HG02870 (cell line): ENCODE results near the gene MYADML2.
A peak's percentile ranks its signal among the peaks of the same experiment; 100 is the strongest.

ENCODE experiments used
- ATAC-seq: cut with Tn5 transposase; IDR thresholded peaks from one replicate; pipeline ENCODE4 v1.9.1; 2021; ENCODE audit warnings: mild to moderate bottlenecking, moderate library complexity; ENCODE audit not compliant: unreplicated experiment

Gene MYADML2

DNA sequence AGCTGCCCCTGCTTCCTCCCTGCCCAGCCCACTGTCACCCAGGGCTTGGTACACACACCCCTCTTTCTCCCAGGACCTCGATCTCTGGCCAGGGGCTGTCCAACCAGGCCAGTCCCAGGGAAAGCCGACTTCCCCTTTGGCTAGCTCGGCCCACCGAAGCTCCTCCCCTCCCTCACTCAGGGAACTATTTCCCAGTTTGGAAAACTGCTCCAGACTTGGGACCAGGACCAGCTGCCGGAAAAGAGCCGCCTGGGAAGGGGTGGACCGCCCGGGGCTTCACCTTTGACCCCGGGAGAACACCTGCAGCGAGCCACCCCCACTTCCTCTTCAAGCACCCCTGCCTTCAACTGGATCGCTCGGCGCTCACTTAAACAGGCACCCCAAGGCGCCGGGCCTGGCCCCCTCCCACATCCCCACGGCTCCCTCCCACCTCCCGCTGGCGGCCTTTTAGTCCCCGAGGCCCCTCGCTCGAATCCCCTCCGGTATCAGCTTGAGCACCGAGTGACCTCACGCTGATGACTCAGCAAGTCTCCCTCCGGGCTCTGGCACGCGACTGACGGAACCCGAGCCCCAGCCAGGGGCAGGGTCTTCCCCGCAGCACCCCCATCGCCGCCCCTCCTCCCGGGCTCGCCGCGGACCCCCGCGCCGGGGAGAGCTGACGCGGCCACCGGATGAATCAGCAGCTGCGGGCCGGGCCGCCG is 20.4 kb downstream of the MYADML2 start:
- ATAC-seq, result no peak

DNA sequence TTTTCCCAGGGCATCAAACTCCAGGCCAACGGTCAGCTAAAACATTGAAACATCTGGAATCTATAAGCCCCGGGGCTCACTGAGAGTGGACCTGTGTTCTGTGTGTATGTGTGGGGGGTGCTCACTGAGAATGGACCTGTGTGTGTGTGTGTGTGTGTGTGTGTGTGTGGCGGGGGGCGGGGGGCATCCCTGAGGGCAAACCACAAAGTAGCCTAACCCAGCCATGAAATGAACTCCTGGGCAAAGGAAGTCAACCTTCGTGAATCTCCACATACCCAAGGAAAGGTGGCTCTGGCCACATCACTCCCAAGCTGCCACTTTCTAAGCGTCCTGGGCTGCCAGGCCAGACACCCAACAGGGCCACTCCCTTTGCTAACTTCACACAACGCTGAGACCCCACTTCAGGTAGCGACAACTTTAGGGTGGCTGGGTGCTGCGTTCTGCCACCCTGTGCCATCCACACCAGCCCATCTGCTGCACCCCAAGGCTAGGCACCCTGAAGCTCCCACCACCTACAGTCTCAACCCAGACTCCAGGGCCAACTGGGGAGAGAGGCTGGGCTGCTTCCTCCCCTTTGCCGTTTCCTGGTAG is 21.1 kb downstream of the MYADML2 start:
- ATAC-seq, result no peak

DNA sequence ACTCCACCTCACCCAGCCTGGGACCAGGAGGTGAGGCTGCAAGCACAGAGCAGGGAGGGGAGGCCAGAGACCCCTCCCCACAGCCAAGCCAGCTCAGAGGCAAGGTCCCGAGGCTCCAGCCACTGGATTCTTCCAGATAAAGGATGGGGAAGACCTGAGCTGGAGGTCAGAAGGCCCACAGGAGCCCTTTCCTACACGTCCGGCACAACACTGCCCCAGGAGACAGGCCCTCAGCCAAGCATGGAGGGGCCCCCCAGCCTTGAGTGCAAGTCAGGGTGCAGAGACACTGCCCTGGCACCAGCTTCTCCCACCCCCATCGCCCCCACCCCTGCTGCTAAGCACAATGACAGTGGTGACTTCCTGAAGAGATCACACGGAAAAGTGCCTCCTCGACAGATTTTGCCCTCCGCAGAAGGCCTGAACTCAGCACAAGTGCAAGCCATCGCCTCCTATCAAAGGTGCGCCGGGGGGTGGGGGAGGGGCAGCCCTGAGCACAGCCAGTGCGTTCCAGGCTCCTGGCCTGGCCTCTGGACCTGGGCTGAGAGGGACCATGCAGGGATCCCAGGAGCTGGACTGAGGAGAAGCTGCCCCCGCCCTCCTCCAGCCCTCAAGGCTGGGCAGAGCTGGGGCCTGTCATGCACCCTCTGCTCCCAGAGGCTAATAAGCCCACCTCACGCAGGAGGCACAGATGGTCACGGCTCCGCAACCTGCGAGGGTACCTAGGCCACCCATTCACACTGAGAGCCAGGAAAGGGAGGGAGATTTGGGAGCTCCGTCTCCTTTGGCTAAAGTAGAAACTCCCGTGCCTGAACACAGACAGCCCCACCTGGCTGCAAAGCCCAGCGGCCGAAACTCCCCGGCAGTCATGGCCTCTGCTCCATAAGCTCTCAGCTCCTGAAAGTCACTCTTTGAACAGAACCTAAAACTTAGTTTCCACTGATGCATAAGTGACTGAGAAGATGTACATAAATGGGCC is 22.2 kb downstream of the MYADML2 start:
- ATAC-seq, result no peak

DNA sequence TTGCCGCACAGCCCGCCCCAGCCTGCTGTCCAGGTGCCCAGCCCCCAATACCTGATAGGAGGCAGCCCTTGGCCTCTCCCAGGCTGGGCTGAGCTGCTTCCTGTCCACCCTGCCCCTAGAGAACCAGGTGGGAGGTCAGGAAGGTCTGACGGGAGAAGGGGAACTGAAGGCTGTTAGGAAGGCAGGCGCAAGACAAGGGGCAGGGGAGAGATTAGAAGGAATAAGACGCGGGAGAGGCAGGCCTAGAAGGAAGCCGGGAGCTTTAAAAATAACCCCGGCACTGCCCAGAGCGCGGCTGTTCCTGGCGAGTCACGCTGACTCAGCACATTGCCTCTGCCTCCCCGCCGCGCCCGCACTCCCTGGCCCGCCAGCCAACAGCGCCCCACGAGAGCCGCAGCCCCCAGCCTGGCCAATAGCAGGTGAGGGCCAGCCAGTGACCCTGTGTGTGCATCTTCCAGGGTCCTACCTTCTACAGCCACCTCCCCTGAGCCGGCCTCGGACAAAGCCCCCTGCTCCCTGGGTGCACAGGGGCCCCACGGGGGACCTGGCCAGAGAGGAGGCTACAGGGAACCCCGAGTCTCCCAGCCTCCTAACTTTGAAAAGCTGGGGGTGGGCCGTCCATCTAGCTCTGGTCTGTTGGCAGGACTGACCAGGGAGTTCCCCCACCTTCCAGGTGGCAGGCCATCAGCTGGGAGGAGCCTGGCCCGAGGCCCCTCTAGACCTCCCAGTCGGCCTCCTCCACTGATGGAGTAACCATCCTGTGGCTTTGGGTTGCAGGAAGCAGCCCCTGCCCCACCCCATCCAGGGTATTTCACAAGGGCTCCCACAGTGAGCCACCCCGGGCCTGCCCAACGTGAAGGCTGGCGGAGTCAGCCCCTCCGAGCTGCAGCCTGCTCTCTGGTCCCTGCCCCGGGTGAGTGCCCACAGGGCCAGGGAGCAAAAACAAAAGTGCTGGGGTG is 23.5 kb downstream of the MYADML2 start:
- no peak for ATAC-seq

DNA sequence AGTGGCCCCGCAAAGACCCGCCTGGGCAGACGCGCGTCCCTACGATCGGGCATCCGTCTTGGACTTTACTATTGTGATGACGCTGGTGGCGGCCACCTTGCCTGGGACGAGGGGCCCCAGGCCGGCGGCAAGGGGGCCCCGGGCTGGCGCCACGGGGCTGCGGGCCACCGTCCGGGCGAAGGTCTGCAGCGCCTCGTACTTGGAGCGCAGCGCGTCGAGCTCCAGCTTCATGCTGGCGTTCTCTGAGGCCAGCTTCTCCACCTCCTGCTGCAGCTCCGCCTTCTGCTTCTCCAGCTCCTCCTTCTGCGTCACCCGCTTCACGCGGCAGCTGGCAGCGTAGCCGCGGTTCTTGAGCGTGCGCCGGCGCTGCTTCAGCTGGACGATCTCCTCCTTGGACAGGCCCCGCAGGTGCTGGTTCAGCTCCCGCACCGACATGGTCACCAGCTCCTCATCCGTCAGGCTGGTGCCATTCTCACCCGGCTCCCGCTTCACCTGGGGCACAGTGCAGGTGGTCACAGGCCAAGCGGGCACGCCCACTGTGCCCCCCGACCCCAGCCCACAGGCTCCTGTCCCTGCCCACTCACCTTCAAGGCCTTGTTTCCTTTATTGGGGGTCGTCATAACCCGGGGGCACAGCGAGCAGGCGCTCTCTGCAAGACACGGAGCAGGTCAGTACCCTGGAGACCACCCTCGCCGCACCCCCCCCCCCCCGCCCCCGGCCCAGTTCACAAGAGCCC is 24.3 kb downstream of the MYADML2 start:
- no peak for ATAC-seq

DNA sequence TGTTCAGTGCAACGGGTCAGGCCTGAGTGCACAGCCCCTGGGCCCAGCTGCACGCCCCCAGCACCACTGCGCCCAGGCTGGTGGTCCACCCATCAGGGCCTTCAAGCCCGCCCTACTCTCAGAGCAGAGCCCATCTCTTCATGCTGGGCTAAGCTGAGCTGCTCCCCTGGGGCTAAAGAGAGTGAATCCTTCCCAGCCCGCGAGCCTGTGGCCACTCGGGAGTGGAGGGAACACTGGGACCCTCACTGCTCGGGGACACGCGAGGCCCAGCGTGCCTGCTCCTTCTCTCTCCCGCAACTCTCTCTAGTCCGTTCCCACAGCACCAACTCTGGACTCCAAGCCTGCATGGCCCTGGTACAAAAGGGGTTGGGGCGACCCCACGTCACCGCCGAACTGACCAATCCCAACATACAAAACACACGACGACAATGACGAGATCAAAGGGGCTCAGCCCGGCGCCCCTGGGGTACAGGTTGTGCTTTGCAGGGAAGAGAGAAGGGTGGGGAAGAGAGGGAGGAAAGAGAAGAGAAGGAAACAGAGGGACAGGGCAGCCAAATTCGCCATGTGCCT is 25.0 kb downstream of the MYADML2 start:
- ATAC-seq, result no peak

DNA sequence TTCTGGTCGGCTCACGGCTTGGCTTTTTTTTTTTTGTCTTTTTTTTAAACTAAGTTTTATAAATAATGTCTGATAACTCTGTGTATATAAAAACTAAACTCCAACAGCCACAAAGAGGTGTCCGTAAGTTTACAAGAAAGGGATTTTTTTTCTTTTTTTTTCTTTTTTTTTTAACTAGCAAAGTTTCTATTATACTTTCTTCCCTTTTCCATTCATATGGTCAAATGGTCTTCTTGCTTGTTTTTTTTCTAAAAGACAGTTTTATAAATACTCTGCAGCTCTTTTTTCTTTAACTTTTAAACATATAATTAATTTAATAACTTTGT is 25.5 kb downstream of the MYADML2 start:
- ATAC-seq, result no peak

DNA sequence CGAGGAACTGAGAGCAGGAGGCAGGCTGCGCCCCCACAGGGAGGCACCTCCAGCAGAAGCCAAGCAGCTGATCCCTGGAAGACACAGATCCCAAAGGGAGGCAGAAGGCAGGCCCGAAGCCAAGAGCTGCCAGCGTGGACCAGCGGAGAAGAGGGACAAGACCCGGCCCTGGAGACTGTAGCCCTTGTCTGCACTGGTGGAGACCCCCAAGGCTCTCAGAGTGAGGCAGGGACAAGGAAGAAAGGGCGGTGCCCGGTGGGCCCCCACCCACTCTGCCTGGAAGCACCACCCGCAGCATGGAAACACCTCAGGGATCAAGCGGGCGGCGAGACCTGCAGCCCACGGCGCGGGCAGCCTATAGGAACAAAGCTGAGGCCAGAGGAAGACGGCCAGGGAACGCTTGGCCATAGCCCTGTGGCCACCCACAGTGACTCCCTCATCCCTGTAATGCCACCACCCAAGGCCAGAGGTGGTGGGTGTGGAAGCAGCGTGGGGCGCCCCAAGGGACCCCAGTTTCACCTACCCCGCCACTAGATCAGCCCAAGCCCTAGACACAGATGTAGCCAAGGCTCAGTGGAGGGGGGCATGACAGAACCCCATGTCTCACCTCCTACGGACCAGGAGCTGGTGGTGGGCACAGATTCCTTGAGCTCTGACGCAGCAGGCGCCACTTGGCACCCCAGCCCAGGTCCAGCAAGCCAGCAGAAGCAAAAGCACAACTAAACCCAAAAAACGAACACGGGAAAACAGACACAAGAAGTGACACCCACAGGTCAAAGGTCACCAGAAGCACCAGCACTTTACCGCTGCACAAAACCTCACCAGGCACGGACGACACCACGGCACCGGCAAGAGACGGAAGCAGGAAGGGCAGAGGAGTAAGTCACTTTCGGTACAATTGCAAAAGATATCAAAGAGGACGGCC is 26.2 kb downstream of the MYADML2 start:
- ATAC-seq, result no peak

DNA sequence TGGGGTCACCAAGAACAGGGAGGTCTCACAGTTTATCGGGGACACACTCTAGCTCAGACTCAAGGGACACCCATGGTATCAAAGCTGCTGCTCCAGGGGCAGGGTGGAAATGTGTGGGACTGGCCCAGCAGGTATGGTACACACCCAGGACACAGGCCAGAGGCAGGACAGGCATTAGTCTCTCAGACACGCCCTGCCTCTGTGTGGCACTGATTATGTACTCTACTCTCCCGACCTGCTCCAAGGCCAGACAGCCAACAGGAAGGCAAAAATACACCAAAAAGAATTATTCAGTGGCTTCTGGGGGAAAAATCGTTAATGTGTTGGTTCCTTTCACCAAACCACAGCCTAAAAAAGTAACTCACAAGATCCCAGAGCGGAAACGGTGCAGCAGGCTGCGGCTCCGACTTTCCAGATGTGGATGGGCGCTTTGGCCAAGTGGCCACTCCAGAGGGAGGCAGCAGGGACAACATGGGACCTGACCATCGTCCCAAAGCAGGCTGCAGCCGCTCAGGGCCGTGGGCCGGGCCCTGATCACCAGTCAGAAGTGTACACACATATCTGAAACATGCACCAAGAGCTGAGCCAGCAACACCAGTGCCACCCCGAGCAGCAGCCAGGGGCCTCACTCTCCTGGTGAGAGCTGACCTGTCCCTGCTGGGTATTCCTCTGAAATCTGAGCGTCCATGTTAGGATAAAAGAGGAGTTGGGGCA is 28.0 kb downstream of the MYADML2 start:
- no peak for ATAC-seq

DNA sequence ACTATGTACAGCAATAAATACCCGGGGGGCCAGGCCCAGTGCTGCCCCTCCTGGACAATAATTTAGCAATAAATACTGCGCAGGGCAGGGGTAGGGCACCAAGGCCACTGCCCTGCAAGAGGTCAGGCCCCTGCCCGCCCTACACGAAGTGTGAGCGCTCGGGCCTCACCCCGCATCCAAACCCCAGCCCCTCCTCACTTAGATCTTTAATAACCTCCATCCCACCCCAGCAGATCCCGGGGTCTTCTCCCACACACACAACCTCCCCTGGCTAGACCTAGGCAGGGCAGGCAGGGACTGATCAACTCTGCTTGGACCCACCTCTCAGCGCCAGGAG is 28.7 kb downstream of the MYADML2 start:
- ATAC-seq, result peak; percentile 7

DNA sequence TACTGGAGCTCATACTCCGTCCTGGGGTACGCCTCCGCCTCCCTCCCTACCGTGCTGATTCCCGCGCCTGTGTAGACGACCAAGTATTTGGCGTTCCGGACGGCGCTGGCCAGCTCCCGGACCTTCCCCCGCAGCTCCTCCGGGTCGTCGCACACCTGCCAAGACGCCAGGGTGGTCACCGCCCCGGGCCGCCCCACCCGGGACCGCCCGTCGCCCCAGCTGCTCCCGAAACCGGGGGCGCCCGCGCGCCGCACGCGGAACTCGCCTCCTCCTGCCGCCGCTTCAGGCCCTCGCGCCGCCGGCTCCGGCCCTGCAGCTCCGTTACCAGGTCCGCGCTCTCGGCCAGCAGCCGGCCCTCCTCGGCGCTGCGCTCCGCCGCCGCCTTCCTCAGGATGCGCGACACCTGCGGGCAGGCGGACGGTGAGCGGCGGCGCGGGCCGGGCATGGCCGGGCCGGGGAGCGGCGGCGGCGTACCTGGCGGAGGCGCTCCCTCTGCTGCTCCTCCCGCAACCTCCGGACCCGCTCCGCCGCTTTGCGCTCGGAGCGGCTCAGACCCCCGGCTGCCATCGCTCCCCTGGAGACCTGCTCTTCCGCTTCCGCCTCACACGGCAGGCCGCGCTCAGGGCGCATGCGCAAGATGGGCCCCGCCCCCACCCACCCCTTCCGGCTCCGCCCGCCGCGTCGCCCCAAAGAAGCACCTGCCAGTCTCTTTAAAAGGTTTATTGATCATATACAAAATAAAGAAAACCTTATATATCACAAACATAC is 29.3 kb downstream of the MYADML2 start, which contains the start of gene SIRT7:
Gene SIRT7 (minus strand): TSS at position 612 of the 768 bp plus-strand sequence. CDS start 45 bp downstream, at position 567.
- ATAC-seq, result peak; percentile 54

DNA sequence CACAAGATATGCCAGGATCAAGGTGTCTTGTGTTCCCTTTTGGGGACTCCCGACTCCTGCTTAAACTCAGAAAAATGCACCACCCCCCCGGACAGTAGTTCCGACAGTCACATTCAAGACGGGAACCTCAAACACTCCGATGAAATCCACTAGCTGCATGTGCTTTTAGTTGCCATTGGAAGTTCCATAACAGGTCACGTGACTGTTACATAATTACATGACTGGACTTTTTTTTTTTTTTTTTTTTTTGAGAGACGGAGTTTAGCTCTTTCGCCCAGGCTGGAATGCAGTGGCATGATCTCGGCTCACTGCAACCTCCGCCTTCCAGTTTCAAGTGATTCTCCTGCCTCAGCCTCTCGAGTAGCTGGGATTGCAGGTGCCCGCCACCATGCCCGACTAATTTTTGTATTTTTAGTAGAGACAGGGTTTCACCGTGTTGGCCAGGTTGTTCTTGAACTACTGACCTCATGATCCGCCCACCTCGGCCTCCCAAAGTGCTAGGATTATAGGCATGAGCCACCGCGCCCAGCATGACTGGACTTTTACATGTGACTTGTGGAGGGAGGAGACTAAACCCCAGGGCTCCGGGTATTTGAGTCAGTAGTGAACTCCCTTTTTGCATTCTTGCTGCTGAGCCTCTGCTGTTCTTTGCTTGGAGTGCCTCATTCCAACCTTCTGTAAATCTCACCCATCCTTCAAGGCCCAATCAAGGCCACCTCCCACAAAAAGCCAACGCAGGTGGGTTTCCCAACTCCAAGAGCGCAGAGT is 30.6 kb downstream of the MYADML2 start:
- no peak for ATAC-seq

DNA sequence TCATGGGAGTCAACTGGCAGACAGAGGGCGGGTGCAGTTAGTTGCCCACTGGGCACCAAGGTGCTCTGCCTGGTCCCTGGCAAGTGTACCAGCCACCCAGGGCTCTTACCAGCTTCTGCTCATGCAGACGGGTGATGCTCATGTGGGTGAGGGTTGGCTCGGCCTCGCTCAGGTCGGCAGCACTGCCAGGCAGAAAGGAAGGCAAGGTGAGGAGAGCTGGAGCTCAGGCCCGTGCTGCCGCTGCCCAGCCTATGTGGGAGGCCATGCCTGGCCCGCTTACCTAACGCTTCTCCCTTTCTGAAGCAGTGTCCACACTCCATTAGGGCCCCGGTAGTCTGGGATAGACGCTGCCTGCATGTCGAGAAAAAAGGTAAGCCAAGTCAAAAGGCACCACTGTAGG is 31.7 kb downstream of the MYADML2 start:
- ATAC-seq, result no peak

DNA sequence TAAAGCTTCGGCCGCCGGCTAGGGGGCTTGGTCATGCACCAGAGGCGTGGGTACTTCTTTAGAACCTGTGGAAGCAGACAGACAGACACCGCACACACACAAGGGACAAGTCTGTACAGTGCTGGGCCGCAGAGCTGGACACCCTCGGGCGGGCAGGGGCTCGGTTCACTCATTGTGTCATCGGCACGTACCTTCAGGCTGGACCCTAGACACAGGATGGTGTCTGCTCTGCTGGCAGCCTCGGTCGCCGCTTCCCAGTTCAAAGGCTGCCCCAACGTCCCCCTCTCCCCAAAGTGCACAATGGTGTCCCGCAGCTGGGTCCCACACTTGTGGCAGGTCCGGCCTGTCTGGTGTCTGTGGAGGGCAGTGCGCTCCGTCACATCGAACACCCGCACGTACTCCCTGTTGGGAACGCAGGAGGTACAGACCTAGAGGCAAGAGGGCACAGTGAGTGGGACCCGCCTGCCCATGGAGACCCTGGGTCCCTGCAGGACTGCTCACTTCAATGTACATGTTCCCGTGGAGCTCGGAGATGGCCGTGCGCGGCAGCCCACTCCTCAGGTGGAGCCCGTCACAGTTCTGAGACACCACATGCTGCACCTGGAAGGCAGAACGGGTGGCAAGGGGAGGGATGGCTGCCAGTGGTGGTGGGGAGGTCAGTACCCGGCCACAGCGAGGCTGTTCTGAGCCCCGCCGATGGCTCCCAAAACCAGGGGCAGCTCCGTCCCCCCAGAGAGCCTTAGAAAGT is 32.8 kb downstream of the MYADML2 start:
- ATAC-seq, result no peak

DNA sequence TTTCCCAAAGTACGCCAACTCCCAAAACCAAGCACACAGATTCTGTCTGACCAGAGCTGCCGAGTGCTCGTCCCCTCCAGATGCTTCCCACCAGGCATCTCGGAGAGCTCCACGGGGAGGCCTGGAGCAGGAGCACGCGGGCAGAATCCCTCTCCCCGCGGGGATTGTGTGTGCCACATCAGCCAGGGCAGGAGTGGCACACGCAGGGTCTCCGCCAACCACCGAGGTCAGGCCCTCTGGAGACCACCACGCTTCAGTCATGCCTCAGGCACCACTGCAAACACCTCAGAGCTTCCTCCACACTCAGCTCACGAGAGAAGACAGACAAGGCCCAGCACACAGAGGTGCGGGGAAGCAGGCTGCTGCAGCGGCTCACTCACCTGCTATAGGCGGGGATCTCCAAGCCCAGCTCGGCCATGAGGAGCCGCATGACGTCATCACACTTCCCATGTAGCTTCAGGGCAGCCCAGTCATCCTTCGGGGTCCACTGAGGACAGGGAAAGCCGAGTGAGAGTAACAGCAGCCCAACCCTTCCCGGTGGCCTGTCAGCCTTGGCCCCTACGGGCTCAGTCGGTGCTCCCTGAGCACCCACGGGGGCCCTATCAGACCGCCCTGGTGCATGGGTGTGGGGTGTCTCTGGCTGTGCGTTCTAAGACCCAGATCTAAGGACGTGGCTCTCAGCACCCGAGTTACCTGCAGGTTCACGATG is 33.5 kb downstream of the MYADML2 start:
- no peak for ATAC-seq
